ENCODE results near the gene DUXA.

The DUXA gene

GRCh38 chr19:57111329-57111644 lies 56.0 kb downstream of the DUXA start:
- no peaks in the 10 kb centered on the region for H3K27me3 ChIP-seq
- DNase-seq: no peak
- H3K4me3 ChIP-seq (ENCODE audit: low read depth, low read length): no peak overlapping the region
- H3K36me3 ChIP-seq: no peaks in the 10 kb centered on the region
- H3K4me1 ChIP-seq: no peaks in the 10 kb centered on the region
- TF ChIP-seq CTCF (IDR thresholded peaks at IDR 0.05; ENCODE audit: low read depth, low read length): no peak
- no peaks in the 10 kb centered on the region for H3K9me3 ChIP-seq

DNA sequence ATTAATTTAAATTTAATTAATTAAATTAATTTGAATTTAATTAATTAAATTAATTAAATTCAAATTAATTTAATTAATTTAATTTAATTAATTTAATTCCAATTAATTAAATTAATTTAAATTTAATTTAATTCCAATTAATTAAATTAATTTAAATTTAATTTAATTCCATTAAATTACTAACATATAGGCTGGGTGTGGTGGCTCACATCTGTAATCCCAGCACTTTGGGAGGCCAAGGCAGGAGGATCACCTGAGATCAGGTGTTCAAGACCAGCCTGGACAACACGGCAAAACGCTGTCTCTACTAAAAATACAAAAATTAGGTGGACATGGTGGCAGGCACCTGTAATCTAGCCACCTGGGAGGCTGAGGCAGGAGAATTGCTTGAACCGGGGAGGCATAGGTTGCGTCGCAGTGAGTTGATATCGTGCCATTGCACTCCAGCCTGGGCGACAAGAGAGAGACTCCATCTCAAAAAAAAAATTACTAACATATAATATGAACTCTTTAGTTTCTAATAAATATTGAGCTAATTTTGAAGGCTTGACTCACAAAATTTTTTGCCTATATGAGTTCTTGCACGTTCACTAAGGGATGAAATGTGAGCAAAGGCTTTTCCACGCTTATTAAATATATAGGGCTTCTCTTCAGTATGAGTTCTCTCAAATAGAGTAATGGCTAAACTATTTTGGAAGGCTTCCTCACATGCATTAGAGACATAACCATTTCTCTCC lies 56.5 kb downstream of the DUXA start:
- Histone ChIP-seq H3K27me3 (no peaks in the 10 kb centered on the region), H3K36me3 (no peaks in the 10 kb centered on the region), H3K4me1 (no peaks in the 10 kb centered on the region), H3K4me3 (ENCODE audit: low read depth, low read length) (no peak overlapping the region), H3K9me3 (no peaks in the 10 kb centered on the region)
- DNase-seq: no peak
- no peak for TF ChIP-seq CTCF (IDR thresholded peaks at IDR 0.05; ENCODE audit: low read depth, low read length)

- Histone ChIP-seq H3K36me3 (no peaks in the 10 kb centered on the region), H3K4me3 (ENCODE audit: low read depth, low read length) (no peak overlapping the region), H3K27me3 (no peaks in the 10 kb centered on the region), H3K4me1 (no peaks in the 10 kb centered on the region), H3K9me3 (no peaks in the 10 kb centered on the region)
- TF ChIP-seq CTCF (IDR thresholded peaks at IDR 0.05; ENCODE audit: low read depth, low read length): no peak
- DNase-seq: no peak
Observed at GRCh38 chr19:57106722-57107235, 60.5 kb downstream of the DUXA start.

GRCh38 chr19:57105976-57106721 lies 61.1 kb downstream of the DUXA start:
- no peak for DNase-seq
- TF ChIP-seq CTCF (IDR thresholded peaks at IDR 0.05; ENCODE audit: low read depth, low read length): no peak
- Histone ChIP-seq H3K4me3 (ENCODE audit: low read depth, low read length) (no peak overlapping the region), H3K4me1 (no peaks in the 10 kb centered on the region), H3K9me3 (no peaks in the 10 kb centered on the region), H3K27me3 (no peaks in the 10 kb centered on the region), H3K36me3 (no peaks in the 10 kb centered on the region)
